GM08714 (cell line): ENCODE measurements around the gene LRRC45.

Source experiments
- H3K4me3 ChIP-seq: fragments of 200-500 bp; sonication (Bioruptor generic); 2 replicates; pipeline ENCODE4 v1.5.1; 2014; ENCODE audit warnings: mild to moderate bottlenecking, low read length, inconsistent platforms
- ZNF274 ChIP-seq: IDR thresholded peaks from 2 replicates; pipeline ENCODE4 v1.6.1; 2012; ENCODE audit warnings: mild to moderate bottlenecking, low read depth, low read length

Gene LRRC45

DNA sequence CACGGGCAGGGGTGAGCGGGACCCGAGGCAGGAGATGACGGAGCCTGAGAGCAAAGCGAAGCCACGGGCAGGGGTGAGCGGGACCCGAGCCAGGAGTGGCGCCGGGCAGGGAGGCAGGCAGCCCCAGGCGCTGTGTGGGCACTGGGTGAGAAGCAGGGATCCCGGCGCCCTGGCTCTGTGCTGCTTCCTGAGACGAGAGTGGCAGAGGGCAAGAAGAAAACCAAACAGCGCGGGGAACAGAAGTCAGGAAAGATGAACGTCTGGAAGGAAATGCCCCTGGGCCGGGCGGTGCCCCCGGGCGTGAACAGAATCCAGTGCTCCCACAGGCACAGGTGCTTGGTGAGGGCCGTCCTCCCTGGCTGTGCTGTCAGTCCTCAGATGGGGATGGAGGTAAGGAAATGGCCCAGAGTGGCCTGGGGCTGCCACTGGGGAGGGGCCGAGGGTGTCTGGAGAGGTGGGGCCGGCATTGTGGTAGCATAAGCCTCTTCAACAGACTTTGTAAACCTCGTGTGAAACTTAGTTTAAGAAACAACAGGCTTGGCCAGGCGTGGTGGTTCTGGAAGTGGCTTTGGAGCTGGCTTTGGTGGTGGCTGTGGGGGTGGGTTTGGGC is 35.8 kb upstream of the LRRC45 start:
- H3K4me3 ChIP-seq, result no peak overlapping the region
- no peak for TF ChIP-seq ZNF274

DNA sequence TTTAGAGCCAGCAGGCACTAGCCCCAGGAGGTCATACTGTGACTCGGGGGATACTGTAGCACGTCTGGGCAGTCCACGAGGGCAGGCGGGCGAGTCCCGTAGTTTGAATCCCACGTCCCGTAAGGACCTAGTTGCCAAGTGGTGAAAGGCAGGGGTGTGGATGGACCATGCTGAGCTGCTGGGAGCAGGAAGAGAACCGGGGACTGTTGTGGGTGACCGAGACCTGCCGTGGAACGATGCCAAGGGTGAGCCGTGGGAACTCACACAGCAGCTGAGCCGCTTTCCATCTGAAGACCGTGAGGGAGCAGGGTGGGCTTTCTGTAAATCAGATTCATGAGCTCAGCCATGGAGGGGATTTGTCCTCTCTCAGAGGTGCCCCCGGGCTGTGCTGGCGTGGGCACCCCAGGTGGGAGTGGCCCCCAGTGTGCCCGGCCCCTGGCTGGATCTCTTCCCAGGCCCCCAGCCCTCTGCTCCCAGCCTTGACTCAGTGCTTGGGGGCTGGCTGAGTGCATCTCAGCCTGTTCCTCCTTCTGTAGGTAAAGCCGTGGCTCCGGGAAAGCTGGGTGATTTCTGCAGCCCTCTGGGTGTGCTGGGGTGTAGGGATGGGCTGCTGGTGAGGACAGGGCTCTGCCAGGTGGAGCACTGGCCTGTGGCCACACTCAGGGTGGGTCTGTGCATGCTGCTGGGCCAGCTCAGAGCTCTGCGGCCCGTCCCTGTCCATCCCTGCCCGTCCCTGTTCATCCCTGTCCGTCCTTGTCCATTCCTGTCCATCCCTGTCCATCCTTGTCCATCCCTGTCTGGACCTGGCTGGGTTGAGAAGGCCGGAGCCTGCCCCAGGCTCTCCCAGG is 32.0 kb upstream of the LRRC45 start:
- no peak for TF ChIP-seq ZNF274

DNA sequence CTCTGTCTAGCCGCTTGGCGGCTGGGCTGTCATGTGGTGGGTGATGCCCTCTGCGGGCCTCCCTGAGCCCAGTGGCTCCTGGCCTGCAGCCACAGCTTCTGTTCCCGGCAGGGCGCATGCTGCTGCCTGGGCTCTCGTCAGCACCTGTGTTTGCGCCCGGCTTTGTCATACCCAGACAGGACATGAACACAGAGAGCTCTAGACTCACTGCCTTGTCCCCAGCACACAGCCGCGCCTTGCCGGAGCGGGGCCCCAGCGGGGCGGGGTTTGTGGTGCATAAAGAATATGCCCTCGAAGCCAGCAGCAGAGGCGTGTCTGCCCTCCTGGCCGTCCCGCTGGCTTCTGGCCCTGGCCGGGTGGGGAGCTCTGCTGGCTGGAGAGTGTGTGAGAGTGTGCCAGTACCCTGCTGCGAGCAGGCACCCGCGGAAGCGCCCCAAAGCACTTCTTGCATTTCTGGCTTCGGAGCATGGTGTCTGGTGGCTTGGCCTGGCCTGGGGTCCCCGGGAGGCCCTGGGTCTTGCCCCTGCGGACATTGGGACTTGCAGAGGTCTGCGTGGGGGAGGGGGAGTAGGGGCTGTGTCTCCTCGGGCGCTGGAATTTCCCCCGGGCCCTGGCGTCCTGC is 31.3 kb upstream of the LRRC45 start:
- H3K4me3 ChIP-seq, result no peak overlapping the region
- no peak for TF ChIP-seq ZNF274

More for the DNA sequence above, 32.0 kb upstream of the LRRC45 start:
- no peak overlapping the region for H3K4me3 ChIP-seq

DNA sequence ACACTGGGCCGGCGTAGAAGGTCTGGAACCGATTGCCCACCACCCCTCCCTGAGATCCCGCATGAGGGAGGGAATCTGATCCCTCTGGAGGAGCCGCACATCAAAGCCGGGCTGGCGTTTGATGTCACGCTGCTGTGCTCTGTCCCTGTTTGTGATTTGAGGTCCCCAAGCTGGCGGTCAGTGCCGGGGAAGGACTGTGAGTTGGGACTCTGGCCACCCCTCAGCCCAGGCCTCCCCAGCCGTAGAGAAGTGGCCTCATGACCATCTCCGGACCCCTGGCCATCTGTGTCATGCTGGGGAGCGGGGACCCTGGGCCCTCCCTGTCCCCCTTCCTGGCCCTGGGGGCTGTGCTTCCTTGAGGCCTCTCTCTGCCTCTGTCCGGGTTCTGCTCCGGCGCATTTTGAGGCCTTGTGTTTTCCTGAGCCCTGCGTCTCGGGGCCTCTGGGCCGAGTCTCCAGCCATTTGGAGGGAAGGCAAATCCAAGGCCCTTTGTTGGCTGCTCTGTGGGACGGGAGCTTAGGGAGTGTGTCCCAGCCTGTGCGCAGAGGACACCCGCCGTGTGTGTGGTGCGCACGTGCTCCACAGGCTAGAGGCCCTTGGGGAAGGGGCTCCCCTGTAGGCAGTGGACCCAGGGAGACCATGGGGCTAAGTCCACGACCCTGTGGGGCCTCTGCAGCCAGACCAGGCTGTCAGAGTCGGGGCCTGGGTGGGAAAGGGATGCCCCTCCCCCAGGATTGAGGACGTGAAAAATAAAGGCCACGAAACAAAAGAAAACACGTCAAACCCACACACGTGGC is 30.6 kb upstream of the LRRC45 start:
- TF ChIP-seq ZNF274, result no peak
- no peak overlapping the region for H3K4me3 ChIP-seq

DNA sequence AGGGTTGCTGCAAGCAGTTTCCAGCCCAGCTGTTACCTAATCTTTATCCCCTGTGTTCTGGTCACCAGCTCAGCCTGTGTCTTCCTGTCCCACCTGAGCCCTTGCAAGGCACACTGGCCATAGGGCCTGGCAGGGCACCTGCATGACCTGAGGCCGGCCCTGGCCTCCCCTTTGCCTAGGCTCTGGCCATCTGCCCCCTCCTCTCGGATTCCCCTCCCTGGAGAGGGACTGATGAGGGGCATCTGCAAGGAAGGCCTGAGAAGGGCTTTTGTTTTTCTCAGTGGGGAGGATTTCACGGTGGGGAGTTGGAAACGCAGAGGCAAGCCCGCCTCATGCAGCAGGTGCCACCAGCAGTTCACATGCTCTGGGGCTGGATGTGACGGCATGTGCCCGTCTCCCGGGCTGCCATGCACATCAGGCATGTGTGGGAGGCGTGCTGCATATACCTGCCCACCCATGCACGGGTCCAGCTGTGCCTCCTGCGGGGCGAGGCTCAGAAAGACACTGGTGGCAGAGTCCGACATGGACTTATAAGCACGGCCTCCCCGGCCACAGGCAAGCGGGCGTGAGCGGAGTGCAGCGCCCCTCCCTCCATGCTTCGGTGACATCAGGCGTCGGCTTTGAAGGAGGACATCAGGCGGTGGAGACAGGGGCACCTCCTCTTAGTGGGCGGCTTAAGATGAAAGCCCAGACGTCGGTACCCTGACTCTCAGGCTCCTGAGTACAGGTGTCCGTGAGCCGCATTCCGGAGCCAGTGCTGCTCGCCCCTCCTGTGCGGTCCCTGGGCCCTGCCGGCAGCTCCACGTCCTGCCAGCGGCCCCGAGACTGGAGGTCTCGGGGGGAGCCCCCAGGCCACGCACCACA is 29.1 kb upstream of the LRRC45 start:
- H3K4me3 ChIP-seq, result no peak overlapping the region
- TF ChIP-seq ZNF274, result no peak

DNA sequence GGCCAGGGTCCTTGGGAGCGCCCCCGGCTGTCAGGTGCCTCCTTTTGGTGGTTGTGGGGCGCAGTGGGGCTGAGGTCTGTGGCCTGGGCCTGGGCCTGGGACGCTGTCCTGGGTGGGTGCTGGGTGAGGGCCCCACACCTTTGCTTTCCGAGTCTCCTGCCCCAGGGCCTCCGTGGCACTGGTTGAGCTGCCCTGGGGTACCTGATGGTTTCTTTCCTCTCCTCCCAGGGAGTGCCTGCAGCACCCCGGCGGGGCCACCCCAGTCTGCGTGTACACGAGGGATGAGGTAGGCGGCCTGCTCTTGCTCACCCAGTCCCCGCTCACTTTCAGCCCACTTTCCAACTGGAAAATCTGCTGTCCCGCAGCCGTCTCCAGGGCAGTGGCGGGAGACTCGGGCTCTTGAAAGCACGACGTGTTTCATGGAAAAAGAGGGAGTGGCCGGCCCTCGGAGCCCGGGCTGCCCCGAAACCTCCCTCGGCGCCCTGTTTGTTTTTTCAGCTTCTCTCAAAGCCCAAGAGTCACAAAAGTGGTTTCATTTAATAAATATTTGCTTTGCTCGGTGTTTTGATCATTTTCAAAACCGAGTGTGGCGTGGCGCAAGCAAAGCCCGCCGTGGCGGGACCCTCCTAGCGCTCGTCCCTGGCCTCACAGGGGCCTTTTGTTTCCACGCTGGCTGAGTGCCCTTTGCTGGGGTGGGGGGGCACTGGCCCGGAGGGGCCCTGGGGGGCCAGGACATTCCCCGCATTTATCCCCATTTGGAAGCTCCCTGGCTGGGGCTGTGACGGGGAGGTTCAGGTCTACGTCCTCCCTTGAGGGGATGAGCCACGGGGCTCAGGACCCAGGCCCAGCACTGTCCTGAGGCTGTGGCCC is 28.3 kb upstream of the LRRC45 start:
- no peak overlapping the region for H3K4me3 ChIP-seq
- no peak for TF ChIP-seq ZNF274

DNA sequence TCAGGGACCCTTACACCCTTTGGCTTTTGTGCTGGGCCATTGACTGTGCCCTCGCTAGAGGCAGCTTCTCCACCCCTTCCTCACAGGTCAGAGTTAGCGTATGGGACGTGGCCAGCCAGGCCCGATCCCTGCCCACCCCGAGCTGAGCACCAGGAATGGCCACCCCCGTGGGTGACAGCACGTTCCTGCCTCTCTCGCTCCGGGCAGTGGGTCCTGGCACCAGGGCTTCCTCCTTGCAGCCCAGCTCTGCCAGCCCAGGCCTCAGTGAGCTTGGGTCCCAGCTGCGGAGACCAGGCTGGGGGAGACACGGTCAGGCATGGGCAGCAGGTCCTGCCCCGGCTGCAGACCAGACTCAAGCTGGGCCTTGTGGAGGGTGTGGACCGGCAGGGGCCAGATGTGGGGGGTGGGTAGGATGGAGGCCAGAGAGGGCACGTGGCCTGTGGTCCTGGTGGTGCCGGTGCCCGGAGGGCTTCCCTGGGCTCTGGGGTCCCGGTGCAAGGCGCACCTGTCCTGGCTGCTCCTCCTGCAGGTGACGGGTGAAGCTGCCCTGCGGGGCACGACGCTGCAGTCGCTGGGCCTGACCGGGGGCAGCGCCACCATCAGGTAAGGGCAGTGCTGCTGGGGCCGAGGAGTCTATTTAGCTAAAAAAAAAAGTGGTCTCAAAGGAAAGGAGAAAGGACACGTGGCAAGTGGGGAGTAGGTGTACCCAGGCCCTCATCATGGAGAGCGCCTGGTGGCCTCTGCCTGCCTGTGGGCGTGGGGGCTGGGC is 27.5 kb upstream of the LRRC45 start:
- TF ChIP-seq ZNF274, result no peak
- H3K4me3 ChIP-seq, result no peak overlapping the region

DNA sequence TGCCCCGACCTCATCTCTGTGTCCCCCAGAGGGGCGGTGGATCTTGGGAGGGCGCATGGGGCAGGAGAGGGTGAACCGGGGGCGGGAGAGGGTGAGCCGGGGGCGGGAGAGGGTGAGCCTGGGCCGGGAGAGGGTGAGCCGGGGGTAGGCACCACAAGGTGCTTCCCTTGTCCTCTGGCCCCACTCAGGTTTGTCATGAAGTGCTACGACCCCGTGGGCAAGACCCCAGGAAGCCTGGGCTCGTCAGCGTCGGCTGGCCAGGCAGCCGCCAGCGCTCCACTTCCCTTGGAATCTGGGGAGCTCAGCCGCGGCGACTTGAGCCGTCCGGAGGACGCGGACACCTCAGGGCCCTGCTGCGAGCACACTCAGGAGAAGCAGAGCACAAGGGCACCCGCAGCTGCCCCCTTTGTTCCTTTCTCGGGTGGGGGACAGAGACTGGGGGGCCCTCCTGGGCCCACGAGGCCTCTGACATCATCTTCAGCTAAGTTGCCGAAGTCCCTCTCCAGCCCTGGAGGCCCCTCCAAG is 26.8 kb upstream of the LRRC45 start:
- H3K4me3 ChIP-seq, result no peak overlapping the region
- no peak for TF ChIP-seq ZNF274

DNA sequence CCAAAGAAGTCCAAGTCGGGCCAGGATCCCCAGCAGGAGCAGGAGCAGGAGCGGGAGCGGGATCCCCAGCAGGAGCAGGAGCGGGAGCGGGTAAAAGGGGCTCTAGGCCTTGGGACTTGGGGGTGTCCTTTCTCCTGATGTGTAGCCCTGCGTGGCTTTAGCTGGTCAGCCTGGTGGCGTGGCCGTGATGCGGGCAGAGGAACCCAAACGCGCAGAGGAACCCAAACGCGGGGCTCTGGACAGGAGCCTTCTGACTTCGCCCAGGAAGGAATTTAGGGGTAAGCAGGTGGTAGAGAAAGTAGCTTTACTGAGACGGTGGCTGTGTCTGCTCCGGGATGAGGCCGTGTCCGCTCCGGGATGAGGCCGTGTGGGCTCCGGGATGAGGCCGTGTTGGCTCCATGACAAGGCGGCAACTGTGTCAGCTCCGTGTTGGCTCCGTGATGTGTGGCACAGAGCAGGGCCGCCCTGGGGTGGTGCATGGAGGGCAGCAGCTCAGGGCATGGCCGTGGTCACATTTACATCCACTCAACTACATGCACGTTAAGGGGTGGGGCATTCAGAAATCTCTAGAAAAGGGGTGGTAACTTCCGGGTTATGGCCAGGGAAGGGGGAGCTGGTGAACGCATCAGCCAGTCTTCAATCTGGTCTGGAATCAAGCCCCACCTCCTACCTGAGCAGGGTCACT is 26.2 kb upstream of the LRRC45 start:
- TF ChIP-seq ZNF274, result no peak
- H3K4me3 ChIP-seq, result no peak overlapping the region

DNA sequence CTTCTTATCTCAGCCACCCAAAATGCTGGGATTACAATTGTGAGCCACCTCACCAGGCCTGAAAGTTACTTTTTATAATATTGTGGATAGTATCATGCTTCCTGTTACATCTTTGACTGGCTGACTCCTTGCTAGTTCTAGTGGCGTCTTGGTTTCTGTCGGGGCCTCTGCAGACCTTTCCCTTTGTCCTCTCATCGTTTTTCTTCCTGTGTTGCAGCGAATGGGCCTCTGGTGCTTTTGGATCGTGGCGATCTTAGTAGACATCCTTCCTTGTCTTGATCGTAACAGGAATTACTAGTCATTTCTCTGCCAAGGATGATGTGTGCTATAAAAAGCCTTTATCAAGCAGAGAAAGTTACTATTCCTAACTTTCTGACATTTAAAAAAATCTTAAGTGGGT is 24.9 kb upstream of the LRRC45 start:
- TF ChIP-seq ZNF274, result no peak
- H3K4me3 ChIP-seq, result no peak overlapping the region

DNA sequence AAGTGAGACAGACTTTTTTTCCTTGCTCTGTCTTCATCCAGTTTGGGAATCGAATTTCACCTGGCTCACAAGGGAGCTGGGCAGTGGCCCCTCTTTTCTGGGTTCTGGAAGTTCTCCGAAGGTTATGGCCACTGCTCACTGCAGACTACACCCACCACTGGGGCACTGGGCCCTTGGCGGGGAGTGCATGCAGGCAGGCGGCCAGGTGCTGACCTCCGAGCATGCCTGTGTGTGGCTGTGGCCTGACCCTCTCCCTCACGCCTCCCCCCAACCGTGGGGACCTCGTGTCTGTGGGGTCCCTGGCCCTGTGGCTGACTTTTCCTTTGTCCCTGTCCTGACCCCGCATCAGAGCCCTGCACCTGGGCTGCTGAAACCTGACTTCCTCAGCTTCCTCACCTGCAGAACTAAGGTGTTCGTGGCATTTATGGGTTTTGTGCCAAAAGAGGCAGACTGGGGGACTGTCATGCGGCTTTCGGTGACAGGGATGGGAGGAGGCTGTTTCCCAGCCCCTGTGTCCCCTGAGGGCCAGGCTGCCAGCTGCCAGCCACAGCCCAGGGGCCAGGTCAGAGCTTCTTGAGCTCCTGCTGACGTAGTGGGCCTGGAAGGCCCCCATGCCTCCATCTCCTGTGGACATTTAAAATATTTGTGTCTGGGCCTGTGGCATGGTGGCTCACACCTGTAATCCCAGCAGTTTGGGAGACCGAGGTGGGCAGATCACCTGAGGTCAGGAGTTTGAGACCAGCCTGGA is 24.2 kb upstream of the LRRC45 start:
- no peak for TF ChIP-seq ZNF274
- H3K4me3 ChIP-seq, result no peak overlapping the region
